Measurements from ENCODE around the gene KDF1.

- TF ChIP-seq EZH2phosphoT487 (conservative IDR thresholded peaks at IDR 0.05; ENCODE audit: low read length) (no peak), CTCF (IDR thresholded peaks at IDR 0.05; ENCODE audit: insufficient read depth, low read length, poor library complexity, severe bottlenecking) (no peak)
Observed at GRCh38 chr1:26957306-26957705, 3.0 kb downstream of the KDF1 start.
